Measurements from ENCODE around the gene ASTN2. TPM values are rescaled to one million over a fixed set of nuclear protein-coding genes. Genes with fewer than 3 reads are reported as not detected.

The ASTN2 gene
- total and polyA plus RNA-seq, 10 of the 15 experiments (the other 5 are each of a cell fraction or from before 2014, with no cell fraction given): 1.4 to 15.7 (median 7.0) TPM

DNA sequence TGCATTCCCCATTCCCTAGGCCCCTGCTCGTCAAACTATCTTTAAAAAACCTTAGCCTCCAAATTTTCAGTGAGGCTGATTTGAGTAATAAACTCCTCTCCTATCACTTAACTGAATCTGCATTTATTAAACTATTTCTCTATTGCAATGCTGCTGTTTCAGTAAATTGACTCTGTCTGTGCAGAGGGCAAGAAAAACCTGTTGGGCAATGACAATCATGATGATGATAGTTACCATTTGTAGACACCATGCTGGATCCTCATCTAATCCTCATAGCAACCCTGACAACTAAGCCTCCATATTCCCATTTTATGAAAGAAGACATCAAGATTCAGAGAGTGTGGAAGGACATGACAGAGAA, 514.9 kb downstream of the ASTN2 start:
- ATAC-seq: no peak
- intact Hi-C loops (cut with micrococcal nuclease; ENCODE audit: unreplicated experiment) (no loop called here), in situ Hi-C loops (cut with MboI) (no loop called here)
- no peak for FAIRE-seq
- H3K9me3 ChIP-seq (replicated peaks; ENCODE audit: control insufficient read depth, insufficient read depth, low read length): no peaks in the 10 kb centered on the region; the same call in 1 of the 3 replicates
- no peaks in the 10 kb centered on the region for H3K79me2 ChIP-seq (ENCODE audit: control insufficient read depth, insufficient read depth, low read length)
- H3K4me2 ChIP-seq (ENCODE audit: control insufficient read depth, insufficient read depth): no peak overlapping the region
- no peak overlapping the region for H3K4me3 ChIP-seq
- RAD21 ChIA-PET (ENCODE audit: unreplicated experiment): no interaction called here
- SMC1A ChIA-PET (ENCODE audit: uncharacterized antibody, unreplicated experiment): interaction anchor here (1.1 kb wide), 1 partner anchor 43 kb away, joined by 3 read pairs; no protein-coding TSS in a partner anchor
- H3K36me3 ChIP-seq (ENCODE audit: control insufficient read depth in 2 of 2, insufficient read depth in 2 of 2, low read length in 1 of 2): no peaks in the 10 kb centered on the region
- no peak for DNase-seq (ENCODE audit: low read depth, low spot score)
- CTCF ChIA-PET: no interaction called here
- H3K27me3 ChIP-seq (replicated peaks in 1 of 2; ENCODE audit: control insufficient read depth in 2 of 2, insufficient read depth in 2 of 2, low read length in 1 of 2): no peaks in the 10 kb centered on the region
- no peaks in the 10 kb centered on the region for H3K4me1 ChIP-seq (ENCODE audit: control insufficient read depth, insufficient read depth, low read length)
- 0% methylated on average over 1 of the region's 1 CpG for WGBS (ENCODE audit: insufficient coverage, insufficient replicate concordance, low lambda C conversion rate, missing lambda C conversion rate)
- H3K9ac ChIP-seq (ENCODE audit: control insufficient read depth, insufficient read depth, low read length): no peak overlapping the region
- H2AFZ ChIP-seq (ENCODE audit: control insufficient read depth, low read depth, low read length): no peak overlapping the region
- POLR2A ChIA-PET: no interaction called here
- no peak overlapping the region for H3K27ac ChIP-seq (ENCODE audit: control insufficient read depth, insufficient read depth)
- H4K20me1 ChIP-seq (ENCODE audit: control insufficient read depth, insufficient read depth): no peaks in the 10 kb centered on the region
- TF ChIP-seq HCFC1 (IDR thresholded peaks at IDR 0.05; ENCODE audit: low read length) (no peak), TCF3 (IDR thresholded peaks at IDR 0.05; ENCODE audit: borderline replicate concordance, insufficient read depth, low read depth, low read length) (no peak)
- no TSS peak for BruUV-seq (replicated peaks)

DNA sequence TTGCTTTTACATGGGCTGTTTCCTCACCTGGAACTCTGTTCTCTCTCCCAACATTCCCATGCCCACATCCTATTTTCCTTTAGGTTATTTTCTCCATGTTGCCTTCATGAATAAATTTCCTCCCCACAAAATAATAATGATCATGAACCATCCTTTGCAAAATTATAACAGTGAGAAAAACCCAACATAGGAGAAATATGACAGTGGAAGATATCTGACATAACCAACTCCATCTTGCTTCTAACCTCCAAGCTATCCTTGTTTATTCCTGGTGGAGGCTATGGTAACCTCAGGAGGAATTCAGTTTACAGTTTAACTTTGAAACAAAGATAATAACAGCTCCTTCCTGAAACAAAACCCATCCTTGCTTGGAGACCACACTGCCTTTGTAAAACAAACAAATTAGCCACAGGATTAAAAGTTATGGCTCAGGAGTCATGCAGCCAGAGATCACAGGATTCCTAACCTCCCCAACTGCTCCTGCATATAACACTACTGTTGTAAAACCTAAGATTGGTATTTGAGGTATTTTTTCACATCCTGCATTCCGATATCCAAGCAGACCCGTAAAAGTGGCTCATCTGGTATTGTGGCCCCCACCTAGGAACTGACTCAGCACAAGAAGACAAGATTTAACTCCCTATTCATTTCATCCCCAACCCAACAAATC, 515.4 kb downstream of the ASTN2 start:
- H3K27me3 ChIP-seq (replicated peaks in 1 of 2; ENCODE audit: control insufficient read depth in 2 of 2, insufficient read depth in 2 of 2, low read length in 1 of 2): no peaks in the 10 kb centered on the region
- 0% methylated on average over 2 of the region's 2 CpGs for WGBS (ENCODE audit: insufficient coverage, insufficient replicate concordance, low lambda C conversion rate, missing lambda C conversion rate)
- H3K36me3 ChIP-seq (ENCODE audit: control insufficient read depth in 2 of 2, insufficient read depth in 2 of 2, low read length in 1 of 2): no peaks in the 10 kb centered on the region
- H3K9me3 ChIP-seq (replicated peaks; ENCODE audit: control insufficient read depth, insufficient read depth, low read length): no peaks in the 10 kb centered on the region; the same call in 1 of the 3 replicates
- no peak overlapping the region for H3K9ac ChIP-seq (ENCODE audit: control insufficient read depth, insufficient read depth, low read length)
- no TSS peak for BruUV-seq (replicated peaks)
- SMC1A ChIA-PET (ENCODE audit: uncharacterized antibody, unreplicated experiment): no interaction called here
- H3K4me3 ChIP-seq: no peak overlapping the region
- H2AFZ ChIP-seq (ENCODE audit: control insufficient read depth, low read depth, low read length): no peak overlapping the region
- H4K20me1 ChIP-seq (ENCODE audit: control insufficient read depth, insufficient read depth): no peaks in the 10 kb centered on the region
- FAIRE-seq: no peak
- H3K4me2 ChIP-seq (ENCODE audit: control insufficient read depth, insufficient read depth): no peak overlapping the region
- no peak overlapping the region for H3K27ac ChIP-seq (ENCODE audit: control insufficient read depth, insufficient read depth)
- intact Hi-C loops (cut with micrococcal nuclease; ENCODE audit: unreplicated experiment) (no loop called here), in situ Hi-C loops (cut with MboI) (no loop called here)
- H3K79me2 ChIP-seq (ENCODE audit: control insufficient read depth, insufficient read depth, low read length): no peaks in the 10 kb centered on the region
- no peak for DNase-seq (ENCODE audit: low read depth, low spot score)
- TF ChIP-seq ATF7 (IDR thresholded peaks at IDR 0.05; ENCODE audit: low read depth): no peak
- TF ChIP-seq FOXK2 (IDR thresholded peaks at IDR 0.05): no peak
- TF ChIP-seq SREBF1 (IDR thresholded peaks at IDR 0.05; ENCODE audit: low read length): no peak
- no peak for TF ChIP-seq RAD21 (IDR thresholded peaks at IDR 0.05; ENCODE audit: insufficient read depth, low read depth, low read length)
- TF ChIP-seq, protein P1, sequence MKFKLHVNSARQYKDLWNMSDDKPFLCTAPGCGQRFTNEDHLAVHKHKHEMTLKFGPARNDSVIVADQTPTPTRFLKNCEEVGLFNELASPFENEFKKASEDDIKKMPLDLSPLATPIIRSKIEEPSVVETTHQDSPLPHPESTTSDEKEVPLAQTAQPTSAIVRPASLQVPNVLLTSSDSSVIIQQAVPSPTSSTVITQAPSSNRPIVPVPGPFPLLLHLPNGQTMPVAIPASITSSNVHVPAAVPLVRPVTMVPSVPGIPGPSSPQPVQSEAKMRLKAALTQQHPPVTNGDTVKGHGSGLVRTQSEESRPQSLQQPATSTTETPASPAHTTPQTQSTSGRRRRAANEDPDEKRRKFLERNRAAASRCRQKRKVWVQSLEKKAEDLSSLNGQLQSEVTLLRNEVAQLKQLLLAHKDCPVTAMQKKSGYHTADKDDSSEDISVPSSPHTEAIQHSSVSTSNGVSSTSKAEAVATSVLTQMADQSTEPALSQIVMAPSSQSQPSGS (IDR thresholded peaks at IDR 0.05; ENCODE audit: low read length): no peak
- TF ChIP-seq ZNF274 (IDR thresholded peaks at IDR 0.05; ENCODE audit: insufficient read depth, insufficient read length): no peak
- TF ChIP-seq, protein P2, sequence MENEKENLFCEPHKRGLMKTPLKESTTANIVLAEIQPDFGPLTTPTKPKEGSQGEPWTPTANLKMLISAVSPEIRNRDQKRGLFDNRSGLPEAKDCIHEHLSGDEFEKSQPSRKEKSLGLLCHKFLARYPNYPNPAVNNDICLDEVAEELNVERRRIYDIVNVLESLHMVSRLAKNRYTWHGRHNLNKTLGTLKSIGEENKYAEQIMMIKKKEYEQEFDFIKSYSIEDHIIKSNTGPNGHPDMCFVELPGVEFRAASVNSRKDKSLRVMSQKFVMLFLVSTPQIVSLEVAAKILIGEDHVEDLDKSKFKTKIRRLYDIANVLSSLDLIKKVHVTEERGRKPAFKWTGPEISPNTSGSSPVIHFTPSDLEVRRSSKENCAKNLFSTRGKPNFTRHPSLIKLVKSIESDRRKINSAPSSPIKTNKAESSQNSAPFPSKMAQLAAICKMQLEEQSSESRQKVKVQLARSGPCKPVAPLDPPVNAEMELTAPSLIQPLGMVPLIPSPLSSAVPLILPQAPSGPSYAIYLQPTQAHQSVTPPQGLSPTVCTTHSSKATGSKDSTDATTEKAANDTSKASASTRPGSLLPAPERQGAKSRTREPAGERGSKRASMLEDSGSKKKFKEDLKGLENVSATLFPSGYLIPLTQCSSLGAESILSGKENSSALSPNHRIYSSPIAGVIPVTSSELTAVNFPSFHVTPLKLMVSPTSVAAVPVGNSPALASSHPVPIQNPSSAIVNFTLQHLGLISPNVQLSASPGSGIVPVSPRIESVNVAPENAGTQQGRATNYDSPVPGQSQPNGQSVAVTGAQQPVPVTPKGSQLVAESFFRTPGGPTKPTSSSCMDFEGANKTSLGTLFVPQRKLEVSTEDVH (IDR thresholded peaks at IDR 0.05; ENCODE audit: low read depth, partially characterized antibody): no peak
- no peak for ATAC-seq
- CTCF ChIA-PET: no interaction called here
- H3K4me1 ChIP-seq (ENCODE audit: control insufficient read depth, insufficient read depth, low read length): no peaks in the 10 kb centered on the region
- RAD21 ChIA-PET (ENCODE audit: unreplicated experiment): no interaction called here
- POLR2A ChIA-PET: no interaction called here
